ENCODE data around the gene C2CD4C. TPM values are rescaled to one million over a fixed set of nuclear protein-coding genes. Genes with fewer than 3 reads are reported as not detected.

The C2CD4C gene
- total and polyA plus RNA-seq, 2 of the 13 experiments (the other 11 are each of a cell fraction or from before 2014, with no cell fraction given) = not detected

- in situ Hi-C loops (cut with HindIII; ENCODE audit: extremely low pct_ligation_motif_present, low pct_unique_long_range_greater_than_20kb) = no loop called here
- BruUV-seq (replicated peaks) = no TSS peak
- no peak overlapping the region for H3K9ac ChIP-seq (ENCODE audit: insufficient read depth, low read depth, low read length)
- 0 out of 2 replicates have a peak, but pooled peaks cover 6% of the 10 kb centered on the region for H3K4me1 ChIP-seq (ENCODE audit: insufficient read depth, low read length)
- TF ChIP-seq MNT (IDR thresholded peaks at IDR 0.05) (no peak), ZNF570 (CRISPR knock-in tag; IDR thresholded peaks at IDR 0.05; ENCODE audit: borderline replicate concordance) (no peak), NCOA5 (CRISPR knock-in tag; IDR thresholded peaks at IDR 0.05) (no peak), AGO1 (IDR thresholded peaks at IDR 0.05; ENCODE audit: low read depth, low read length, poor library complexity, severe bottlenecking) (no peak), KDM4B (CRISPR knock-in tag; IDR thresholded peaks at IDR 0.05) (no peak), SOX5 (CRISPR knock-in tag; IDR thresholded peaks at IDR 0.05; ENCODE audit: borderline replicate concordance) (no peak), SMYD3 (CRISPR knock-in tag; IDR thresholded peaks at IDR 0.05) (no peak), ZBTB39 (CRISPR knock-in tag; IDR thresholded peaks at IDR 0.05) (no peak), ZNF101 (CRISPR knock-in tag; IDR thresholded peaks at IDR 0.05; ENCODE audit: borderline replicate concordance, low read depth) (no peak), DRAP1 (CRISPR knock-in tag; IDR thresholded peaks at IDR 0.05) (no peak), ZNF788 (CRISPR knock-in tag; IDR thresholded peaks at IDR 0.05; ENCODE audit: borderline replicate concordance) (no peak), TRAFD1 (CRISPR knock-in tag; IDR thresholded peaks at IDR 0.05; ENCODE audit: borderline replicate concordance) (no peak), EEA1 (CRISPR knock-in tag; IDR thresholded peaks at IDR 0.05; ENCODE audit: borderline replicate concordance) (no peak), MAFG (CRISPR knock-in tag; IDR thresholded peaks at IDR 0.05) (no peak), ZNF253 (CRISPR knock-in tag; IDR thresholded peaks at IDR 0.05; ENCODE audit: borderline replicate concordance) (no peak), TEAD2 (CRISPR knock-in tag; IDR thresholded peaks at IDR 0.05) (no peak)
- H3K9me3 ChIP-seq (ENCODE audit: low read length) = no peaks in the 10 kb centered on the region
- H3K36me3 ChIP-seq (replicated peaks in 1 of 2; ENCODE audit: control insufficient read depth in 1 of 2, insufficient read depth in 2 of 2, low read length in 2 of 2) = no peaks in the 10 kb centered on the region
- 64% methylated on average over 26 of the region's 43 CpGs for WGBS (ENCODE audit: low lambda C conversion rate)
- 0 out of 2 replicates have a peak, but pooled peaks cover 2% of the 10 kb centered on the region for H4K20me1 ChIP-seq (ENCODE audit: insufficient read depth, low read length)
- no peak overlapping the region for H3K27ac ChIP-seq (ENCODE audit: extremely low read length, insufficient read depth, low read length)
- no peak for DNase-seq (ENCODE audit: low spot score)
- ChIA-PET CTCF (ENCODE audit: low intra/inter-chr PET ratio, low total read pairs) (no interaction called here), POLR2A (no interaction called here)
- H3K4me3 ChIP-seq (replicated peaks in 1 of 3; ENCODE audit: insufficient read depth in 1 of 3, low read depth in 2 of 3, low read length in 3 of 3) = no peak overlapping the region
- intact Hi-C loops (cut with micrococcal nuclease; ENCODE audit: unreplicated experiment) = no loop called here
- H3K79me2 ChIP-seq (ENCODE audit: insufficient read depth, low read length) = no peaks in the 10 kb centered on the region
- H3K4me2 ChIP-seq (ENCODE audit: low read depth, low read length) = no peak overlapping the region
- no peak for FAIRE-seq
- no peak overlapping the region for H2AFZ ChIP-seq (ENCODE audit: low read length)
- peaks cover 22 to 42% of the 10 kb centered on the region in 2 experiments for H3K27me3 ChIP-seq (ENCODE audit: control insufficient read depth in 1 of 2, insufficient read depth in 2 of 2, low read length in 2 of 2)
- ATAC-seq = no peak
These were observed 7.7 kb downstream of the C2CD4C start for GRCh38 chr19:400976-401865.
